Vagina (tissue), 2 donors: ENCODE results near the gene PGAP6.

ENCODE experiments used
- POLR2A ChIP-seq, 2 donors: fragments of 450-650 bp; IDR thresholded peaks; one replicate each; pipeline ENCODE4 v1.6.1; 2017; ENCODE audit warnings: antibody characterized with exemption in 2 of 2, mild to moderate bottlenecking in 2 of 2, moderate library complexity in 2 of 2
- TF ChIP-seq, protein P1 (sequence below), 3 experiments: fragments of 450-650 bp in 2 of 3; fragments of 200-600 bp in 1 of 3; sonication (generic) in 1 of 3; IDR thresholded peaks; one replicate each; pipeline ENCODE4 v1.5.1; 2017 to 2019; ENCODE audit warnings: antibody characterized with exemption in 3 of 3, mild to moderate bottlenecking in 2 of 3, moderate library complexity in 2 of 3

GRCh38 chr16:356741-357140, 25.0 kb downstream of the PGAP6 start:
- TF ChIP-seq POLR2A (IDR thresholded peaks at IDR 0.05): no peak
- TF ChIP-seq, protein P1, sequence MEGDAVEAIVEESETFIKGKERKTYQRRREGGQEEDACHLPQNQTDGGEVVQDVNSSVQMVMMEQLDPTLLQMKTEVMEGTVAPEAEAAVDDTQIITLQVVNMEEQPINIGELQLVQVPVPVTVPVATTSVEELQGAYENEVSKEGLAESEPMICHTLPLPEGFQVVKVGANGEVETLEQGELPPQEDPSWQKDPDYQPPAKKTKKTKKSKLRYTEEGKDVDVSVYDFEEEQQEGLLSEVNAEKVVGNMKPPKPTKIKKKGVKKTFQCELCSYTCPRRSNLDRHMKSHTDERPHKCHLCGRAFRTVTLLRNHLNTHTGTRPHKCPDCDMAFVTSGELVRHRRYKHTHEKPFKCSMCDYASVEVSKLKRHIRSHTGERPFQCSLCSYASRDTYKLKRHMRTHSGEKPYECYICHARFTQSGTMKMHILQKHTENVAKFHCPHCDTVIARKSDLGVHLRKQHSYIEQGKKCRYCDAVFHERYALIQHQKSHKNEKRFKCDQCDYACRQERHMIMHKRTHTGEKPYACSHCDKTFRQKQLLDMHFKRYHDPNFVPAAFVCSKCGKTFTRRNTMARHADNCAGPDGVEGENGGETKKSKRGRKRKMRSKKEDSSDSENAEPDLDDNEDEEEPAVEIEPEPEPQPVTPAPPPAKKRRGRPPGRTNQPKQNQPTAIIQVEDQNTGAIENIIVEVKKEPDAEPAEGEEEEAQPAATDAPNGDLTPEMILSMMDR (IDR thresholded peaks at IDR 0.05): no peak
